ENCODE data around the gene TWF1. TPM values are rescaled to one million over a fixed set of nuclear protein-coding genes. Genes with fewer than 3 reads are reported as not detected.
"Not testable (repeated sequence)": the region's sequence is repeated elsewhere in the genome, so short reads cannot be mapped to it uniquely, and the experiment has no call there.

TWF1 gene
- total RNA-seq, 1 donor from 2014 or later = 90.3 TPM

DNA sequence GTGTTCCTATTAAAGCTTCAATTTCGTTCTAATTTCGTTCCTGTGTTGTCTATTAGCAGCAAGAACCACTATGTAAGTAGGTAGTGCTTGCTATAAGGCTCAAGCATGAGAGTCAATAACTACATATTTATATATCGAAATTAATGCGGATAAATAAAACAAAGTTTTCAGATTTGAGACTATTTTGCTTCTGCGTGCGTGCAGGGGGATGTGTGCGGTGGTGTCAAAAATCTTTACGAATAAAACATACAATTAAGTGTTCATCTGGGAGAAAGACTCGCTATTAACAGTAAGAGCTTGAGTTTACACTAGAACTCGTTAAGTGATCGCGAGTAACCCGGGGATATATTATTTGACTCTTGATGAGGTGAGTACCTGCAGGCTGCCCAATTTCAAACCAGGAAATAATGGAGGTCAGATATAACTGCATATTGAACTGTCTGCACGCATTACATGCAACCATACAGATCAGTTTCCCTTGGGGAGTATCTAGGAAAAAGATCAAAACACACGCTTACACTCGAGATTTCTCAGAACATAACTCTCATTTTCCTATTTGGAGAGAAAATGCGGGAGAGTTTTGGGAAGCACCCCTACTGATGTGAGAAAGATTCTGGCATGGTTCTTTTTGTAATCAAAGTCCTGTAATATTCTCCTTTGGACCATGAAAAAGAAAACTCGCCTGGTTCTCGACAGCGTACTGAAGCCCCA lies 813 bp downstream of the TWF1 start:
- no peak for DNase-seq (ENCODE audit: low spot score)

DNA sequence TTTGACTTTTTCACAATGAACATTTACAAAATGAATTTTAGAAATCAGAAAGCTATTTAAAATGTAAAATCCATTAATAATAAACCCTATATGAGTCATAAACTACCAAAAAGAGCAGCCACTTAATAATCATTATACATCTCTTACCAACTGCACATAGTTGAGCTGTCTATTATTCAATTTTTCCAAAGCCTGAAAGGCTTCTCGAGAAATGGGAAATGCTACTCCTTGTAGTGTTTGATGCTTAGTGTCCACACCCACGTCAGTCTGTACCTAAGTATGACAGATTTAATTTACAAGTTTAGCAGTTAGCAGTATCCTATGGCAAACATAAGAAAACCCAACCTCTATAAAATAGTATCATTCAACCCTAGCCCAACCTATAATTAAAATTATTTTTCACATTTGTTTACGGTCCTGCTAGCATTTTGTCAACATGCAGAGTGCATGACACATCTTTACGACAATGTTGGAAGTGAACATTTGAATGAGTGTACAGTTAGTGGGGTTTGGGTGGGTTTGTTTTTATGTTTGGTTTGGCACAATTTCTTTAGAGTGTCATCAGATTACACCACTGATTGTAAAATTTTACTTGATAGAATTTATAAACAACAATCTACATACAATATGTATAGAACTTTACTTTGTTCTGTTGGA lies 8.4 kb downstream of the TWF1 start:
- no peak for DNase-seq (ENCODE audit: low spot score)

DNA sequence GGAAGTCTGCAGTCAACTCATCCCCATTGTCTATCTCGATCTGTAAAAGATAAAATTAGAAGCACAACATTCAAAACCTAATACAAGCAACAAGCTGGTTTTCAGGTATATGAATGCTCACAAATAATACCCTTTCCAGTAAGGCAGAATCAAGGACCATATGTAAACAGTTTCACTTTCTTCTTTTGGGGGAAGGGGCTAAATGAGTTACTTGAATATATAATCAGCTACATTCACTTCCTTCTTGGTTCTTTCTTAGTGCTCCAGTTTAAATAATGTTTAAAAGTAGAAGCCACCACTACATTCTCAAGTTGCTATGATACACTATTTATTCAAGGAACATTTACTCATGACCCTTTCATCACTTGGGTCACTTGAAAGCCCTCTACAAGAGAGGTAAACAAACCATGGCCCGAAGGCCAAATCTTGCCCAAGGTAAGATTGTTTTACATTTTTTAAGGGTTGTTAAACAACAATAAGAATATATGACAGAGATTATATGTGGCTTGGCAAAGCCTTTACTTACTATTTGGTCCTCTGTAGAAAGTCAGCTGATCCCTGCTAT lies 10.3 kb downstream of the TWF1 start:
- no peak for DNase-seq (ENCODE audit: low spot score)

- DNase-seq (ENCODE audit: low spot score) = no peak
These were observed 16.2 kb downstream of the TWF1 start for GRCh38 chr12:43789941-43790340.

DNA sequence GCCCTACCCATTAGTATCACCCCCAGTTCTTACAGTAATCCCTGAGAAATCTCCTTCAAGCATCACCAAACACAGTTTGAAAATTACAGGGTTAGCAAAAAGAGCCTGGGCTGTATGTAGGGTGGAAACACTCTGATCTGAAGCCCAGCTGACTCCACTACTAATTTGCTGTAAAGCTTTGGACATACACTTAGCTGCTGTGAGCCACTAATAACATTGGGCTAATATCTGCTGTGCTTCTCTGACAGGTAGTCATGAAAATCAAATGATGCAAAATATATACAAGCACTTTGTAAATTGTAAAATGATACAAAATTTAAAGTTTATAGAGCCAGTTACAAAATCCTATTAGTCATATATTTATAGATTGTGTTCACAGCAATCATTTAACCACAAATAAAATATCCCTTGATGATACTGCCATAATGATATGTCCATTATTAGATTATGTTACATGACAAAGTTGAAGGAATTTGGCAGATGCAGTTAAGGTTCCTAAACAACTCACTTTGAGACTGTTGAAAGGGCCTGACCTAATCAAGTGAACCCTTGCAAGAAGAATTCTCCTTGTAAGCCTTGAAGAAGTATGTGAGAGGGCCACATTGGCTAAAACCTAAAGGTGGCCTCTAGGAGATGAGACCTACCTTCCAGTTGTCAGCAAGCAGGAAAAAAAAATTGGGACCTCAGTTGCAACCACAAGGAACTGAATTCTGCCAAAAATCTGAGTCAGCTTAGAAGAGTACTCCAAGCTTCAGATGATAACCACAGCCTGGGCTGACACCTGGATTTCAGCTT lies 19.0 kb downstream of the TWF1 start:
- DNase-seq (ENCODE audit: low spot score) = no peak

- DNase-seq (ENCODE audit: low spot score) = no peak
These were observed 29.6 kb downstream of the TWF1 start for GRCh38 chr12:43776498-43776897.

- DNase-seq (ENCODE audit: low spot score) = no peak
These were observed 39.8 kb downstream of the TWF1 start for GRCh38 chr12:43766291-43766690.

- DNase-seq (ENCODE audit: low spot score) = no peak
These were observed 41.6 kb downstream of the TWF1 start for GRCh38 chr12:43764528-43764927.

GRCh38 chr12:43763769-43764168 lies 42.3 kb downstream of the TWF1 start:
- DNase-seq (ENCODE audit: low spot score) = no peak

- DNase-seq (ENCODE audit: low spot score) = no peak
These were observed 43.5 kb downstream of the TWF1 start for GRCh38 chr12:43762596-43762995.

DNA sequence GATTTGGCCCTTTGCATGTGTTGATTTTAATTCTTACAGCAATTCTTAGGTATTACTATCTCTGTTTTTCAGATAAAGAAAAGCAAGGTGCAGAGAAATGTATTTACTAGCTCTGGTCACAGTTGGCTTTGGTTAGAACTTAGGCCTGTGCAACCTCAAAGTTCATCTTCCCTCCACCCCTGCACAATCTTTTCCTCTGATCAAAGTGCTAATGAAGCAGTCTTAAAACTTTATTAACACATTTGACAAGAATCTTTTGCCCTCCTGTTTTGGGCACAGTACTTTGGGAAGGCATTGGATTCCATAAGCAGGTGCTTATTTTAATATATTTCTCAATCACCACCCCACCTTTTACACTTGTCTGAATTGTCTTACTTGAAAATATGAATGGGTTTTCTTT lies 44.6 kb downstream of the TWF1 start:
- DNase-seq (ENCODE audit: low spot score) = no peak

DNA sequence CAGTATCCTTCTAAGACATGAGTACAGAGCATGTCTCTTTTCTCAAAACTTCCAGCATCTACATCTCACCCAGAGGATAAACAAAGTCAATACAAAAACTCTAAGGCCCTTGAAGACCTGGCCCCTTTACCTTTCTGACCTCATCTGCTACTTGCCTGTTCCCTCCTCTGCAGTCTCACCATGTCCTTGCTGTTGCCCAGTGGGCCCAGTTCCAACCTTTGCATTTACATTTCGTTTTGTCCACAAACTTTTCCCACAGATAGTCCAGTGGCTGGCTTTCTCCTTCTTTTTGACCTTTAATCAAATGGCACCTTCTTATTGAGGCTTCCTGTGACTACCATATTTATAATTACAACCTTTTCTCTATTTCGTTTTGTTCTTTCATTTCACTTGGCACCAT lies 45.7 kb downstream of the TWF1 start:
- no peak for DNase-seq (ENCODE audit: low spot score)

- peak; percentile 97 for DNase-seq (ENCODE audit: low spot score)
These were observed 47.2 kb downstream of the TWF1 start, which contains the start of the genes IRAK4 and PUS7L for GRCh38 chr12:43758728-43759563. Gene IRAK4, plus strand, starts transcription at chr12:43758951. Its CDS starts 9,161 bp downstream, at chr12:43768112. Gene PUS7L, minus strand, starts transcription at chr12:43758790. Its CDS starts 3,545 bp downstream, at chr12:43755245.

- DNase-seq (ENCODE audit: low spot score) = peak; percentile 18
These were observed 47.8 kb downstream of the TWF1 start for GRCh38 chr12:43758247-43758727.

DNA sequence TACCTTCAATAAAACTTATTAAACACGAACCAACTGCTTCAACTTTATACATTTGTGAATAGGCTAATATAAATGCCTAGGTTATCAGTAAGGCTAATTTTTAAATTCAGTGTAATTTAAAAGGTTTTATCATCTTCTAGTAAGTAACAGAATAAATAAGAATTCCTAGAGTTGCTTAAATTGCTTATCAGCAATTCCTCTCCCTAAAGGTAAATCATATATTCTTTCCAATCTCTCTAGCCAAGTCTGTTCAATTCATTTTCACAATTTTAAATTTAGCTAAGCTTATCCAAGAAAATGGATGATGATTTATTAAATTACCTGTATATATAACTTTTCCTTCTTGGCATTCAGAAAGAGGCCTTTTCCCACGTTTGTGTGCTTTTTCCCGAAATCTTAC lies 52.1 kb downstream of the TWF1 start:
- DNase-seq (ENCODE audit: low spot score) = no peak

GRCh38 chr12:43751360-43751759 lies 54.8 kb downstream of the TWF1 start:
- DNase-seq (ENCODE audit: low spot score) = not testable (repeated sequence)

- no peak for DNase-seq (ENCODE audit: low spot score)
These were observed 55.3 kb downstream of the TWF1 start for GRCh38 chr12:43750814-43751213.

DNA sequence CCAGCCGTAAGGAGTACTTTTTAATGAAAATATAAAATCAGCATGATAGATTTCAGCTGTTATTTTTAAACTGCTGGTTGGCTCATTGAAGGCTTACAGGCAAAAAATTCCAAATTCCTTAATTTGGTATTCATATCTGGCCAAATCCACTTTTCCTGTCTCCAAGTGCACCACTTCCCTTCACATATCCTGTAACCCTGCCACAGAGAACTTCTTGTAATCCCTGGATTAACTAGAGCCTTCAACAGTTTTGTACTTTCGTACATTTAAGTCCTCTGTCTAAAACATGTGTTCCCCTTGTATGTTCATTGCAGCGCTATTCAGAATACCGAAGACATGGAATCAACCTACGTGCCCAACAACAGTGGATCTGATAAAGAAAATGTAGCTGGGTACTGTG lies 57.1 kb downstream of the TWF1 start:
- DNase-seq (ENCODE audit: low spot score) = no peak

DNA sequence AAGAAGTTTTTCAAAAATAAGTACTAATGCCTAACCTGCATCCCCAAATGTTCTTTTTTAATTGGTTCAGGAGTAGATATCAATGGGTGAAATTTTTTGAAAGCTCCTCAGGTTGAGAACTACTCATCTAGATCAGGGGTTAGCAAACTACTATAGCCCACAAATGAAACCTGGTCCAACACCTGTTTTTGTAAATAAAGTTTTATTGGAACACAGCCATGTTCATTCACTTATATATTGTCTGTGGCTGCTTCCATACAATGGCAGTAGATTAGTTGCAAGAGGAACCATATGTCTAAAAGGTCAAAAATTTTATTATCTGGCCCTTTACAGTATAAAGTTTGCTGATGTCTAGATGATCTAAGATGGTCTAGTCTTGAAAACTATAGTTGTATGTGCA lies 61.3 kb downstream of the TWF1 start:
- DNase-seq (ENCODE audit: low spot score) = no peak

All from mucosa of gallbladder (tissue), 1 donor.